IPS-20b (cell line): Measurements from ENCODE around the gene ICE2.
"Not testable (repeated sequence)": the region's sequence is repeated elsewhere in the genome, so short reads cannot be mapped to it uniquely, and the experiment has no call there.

Experiments
- H3K27ac ChIP-seq: one replicate; pipeline ENCODE4 v1.5.1; 2013; ENCODE audit warnings: low read length
- H3K27me3 ChIP-seq: 2 replicates; pipeline ENCODE4 v1.6.1; 2013; ENCODE audit warnings: mild to moderate bottlenecking, low read length, inconsistent platforms; ENCODE audit not compliant: insufficient read depth
- H3K36me3 ChIP-seq: 2 replicates; pipeline ENCODE4 v1.6.1; 2013; ENCODE audit warnings: low read depth, mild to moderate bottlenecking, inconsistent platforms, low read length, moderate library complexity; ENCODE audit not compliant: insufficient read depth
- H3K4me1 ChIP-seq: 2 replicates; pipeline ENCODE4 v1.6.1; 2013; ENCODE audit warnings: mild to moderate bottlenecking, control low read depth, inconsistent platforms, low read length, moderate library complexity; ENCODE audit not compliant: insufficient read depth
- H3K4me3 ChIP-seq: 2 replicates; pipeline ENCODE4 v1.5.1; 2013; ENCODE audit warnings: mild to moderate bottlenecking, low read length, inconsistent platforms
- H3K9ac ChIP-seq: 2 replicates; pipeline ENCODE4 v1.6.1; 2013; ENCODE audit warnings: low read depth, mild to moderate bottlenecking, inconsistent platforms, low read length, moderate library complexity
- H3K9me3 ChIP-seq: 2 replicates; pipeline ENCODE4 v1.6.1; 2013; ENCODE audit warnings: mild to moderate bottlenecking, low read depth, low read length, inconsistent platforms; ENCODE audit not compliant: insufficient read depth

Gene ICE2

GRCh38 chr15:60414016-60414682, 64.8 kb downstream of the ICE2 start:
- Histone ChIP-seq H3K36me3 (no peaks in the 10 kb centered on the region), H3K4me1 (no peaks in the 10 kb centered on the region), H3K9me3 (no peaks in the 10 kb centered on the region), H3K9ac (no peak overlapping the region), H3K27ac (no peak overlapping the region), H3K27me3 (no peaks in the 10 kb centered on the region), H3K4me3 (no peak overlapping the region)

DNA sequence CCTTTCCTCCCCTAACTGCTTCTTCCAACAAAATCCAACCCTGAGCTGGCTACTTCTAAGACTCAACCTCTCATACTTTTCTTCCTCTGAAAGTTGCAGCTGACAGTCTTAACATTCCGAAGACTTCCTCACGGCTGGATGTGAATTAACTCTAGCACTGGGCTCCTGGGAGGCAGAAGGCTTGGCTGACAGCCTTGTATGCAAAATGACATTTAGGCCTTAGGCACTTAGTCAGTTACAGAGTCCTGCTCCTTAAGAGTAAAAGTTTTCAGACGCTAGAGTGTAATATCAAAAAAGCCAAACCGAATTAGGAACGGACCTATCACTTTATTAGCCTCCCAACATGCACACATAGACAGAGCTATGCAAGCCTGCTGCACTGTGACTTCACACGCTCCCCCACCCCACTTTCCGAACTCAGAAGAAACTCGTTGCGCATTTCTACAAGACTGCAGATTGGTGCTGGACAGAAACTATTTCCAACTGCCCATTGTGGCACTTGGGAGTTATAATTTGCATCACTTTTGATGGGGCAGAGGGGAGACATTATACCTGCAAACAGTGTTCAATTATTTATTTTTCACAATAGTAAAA, 65.6 kb downstream of the ICE2 start:
- H3K9ac ChIP-seq: no peak overlapping the region
- H3K27ac ChIP-seq: no peak overlapping the region
- H3K27me3 ChIP-seq: no peaks in the 10 kb centered on the region
- H3K36me3 ChIP-seq: no peaks in the 10 kb centered on the region
- H3K4me3 ChIP-seq: no peak overlapping the region
- no peaks in the 10 kb centered on the region for H3K9me3 ChIP-seq
- H3K4me1 ChIP-seq: no peaks in the 10 kb centered on the region

GRCh38 chr15:60412807-60413206, 66.1 kb downstream of the ICE2 start:
- H3K4me3 ChIP-seq, H3K9me3 ChIP-seq, H3K4me1 ChIP-seq, H3K36me3 ChIP-seq, H3K9ac ChIP-seq, H3K27me3 ChIP-seq, H3K27ac ChIP-seq: not testable (repeated sequence)

DNA sequence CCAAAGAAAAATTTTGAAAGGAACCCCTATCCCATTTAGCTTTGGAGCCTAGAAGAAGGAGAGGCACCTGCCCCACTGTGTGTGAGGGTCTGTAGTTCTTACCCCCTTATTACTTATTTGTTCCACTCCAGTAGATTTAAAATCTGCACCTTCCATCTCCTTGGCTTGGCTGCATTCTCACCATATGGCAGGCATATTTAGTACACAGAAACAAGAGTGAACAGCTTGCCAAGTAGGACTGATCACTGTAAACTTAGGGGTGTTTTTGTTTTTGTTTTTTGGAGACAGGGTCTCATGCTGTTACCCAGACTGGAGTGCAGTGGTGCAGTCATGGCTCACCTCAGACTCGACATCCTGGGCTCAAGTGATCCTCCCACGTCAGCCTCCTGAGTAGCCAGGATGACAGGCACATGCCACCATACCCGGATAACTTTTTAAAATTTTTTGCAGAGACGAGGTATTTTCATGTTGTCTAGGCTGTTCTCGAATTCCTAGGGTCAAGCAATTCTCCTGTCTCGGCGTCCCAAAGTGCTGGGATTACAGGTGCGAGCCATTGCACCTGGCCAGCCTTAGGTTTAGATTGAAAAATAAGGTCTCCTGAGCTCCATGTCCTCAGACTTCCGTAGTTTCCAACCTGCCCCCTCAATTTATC, 67.0 kb downstream of the ICE2 start:
- Histone ChIP-seq H3K4me3 (no peak overlapping the region), H3K9me3 (no peaks in the 10 kb centered on the region), H3K27ac (no peak overlapping the region), H3K27me3 (no peaks in the 10 kb centered on the region), H3K36me3 (no peaks in the 10 kb centered on the region), H3K9ac (no peak overlapping the region), H3K4me1 (no peaks in the 10 kb centered on the region)

GRCh38 chr15:60410350-60410749, 68.6 kb downstream of the ICE2 start:
- not testable (repeated sequence) for H3K4me1 ChIP-seq, H3K27ac ChIP-seq, H3K36me3 ChIP-seq, H3K4me3 ChIP-seq, H3K9me3 ChIP-seq, H3K27me3 ChIP-seq, H3K9ac ChIP-seq

- Histone ChIP-seq H3K27me3 (no peaks in the 10 kb centered on the region), H3K27ac (no peak overlapping the region), H3K4me3 (no peak overlapping the region), H3K9me3 (no peaks in the 10 kb centered on the region), H3K9ac (no peak overlapping the region), H3K36me3 (no peaks in the 10 kb centered on the region), H3K4me1 (0 out of 2 replicates have a peak, but pooled peaks cover 3% of the 10 kb centered on the region)
Measured at GRCh38 chr15:60408463-60408981, 70.4 kb downstream of the ICE2 start.

GRCh38 chr15:60407415-60407805, 71.5 kb downstream of the ICE2 start:
- Histone ChIP-seq H3K9ac (no peak overlapping the region), H3K27ac (no peak overlapping the region), H3K9me3 (no peaks in the 10 kb centered on the region), H3K4me1 (0 out of 2 replicates have a peak, but pooled peaks cover 3% of the 10 kb centered on the region), H3K27me3 (no peaks in the 10 kb centered on the region), H3K4me3 (no peak overlapping the region), H3K36me3 (no peaks in the 10 kb centered on the region)

DNA sequence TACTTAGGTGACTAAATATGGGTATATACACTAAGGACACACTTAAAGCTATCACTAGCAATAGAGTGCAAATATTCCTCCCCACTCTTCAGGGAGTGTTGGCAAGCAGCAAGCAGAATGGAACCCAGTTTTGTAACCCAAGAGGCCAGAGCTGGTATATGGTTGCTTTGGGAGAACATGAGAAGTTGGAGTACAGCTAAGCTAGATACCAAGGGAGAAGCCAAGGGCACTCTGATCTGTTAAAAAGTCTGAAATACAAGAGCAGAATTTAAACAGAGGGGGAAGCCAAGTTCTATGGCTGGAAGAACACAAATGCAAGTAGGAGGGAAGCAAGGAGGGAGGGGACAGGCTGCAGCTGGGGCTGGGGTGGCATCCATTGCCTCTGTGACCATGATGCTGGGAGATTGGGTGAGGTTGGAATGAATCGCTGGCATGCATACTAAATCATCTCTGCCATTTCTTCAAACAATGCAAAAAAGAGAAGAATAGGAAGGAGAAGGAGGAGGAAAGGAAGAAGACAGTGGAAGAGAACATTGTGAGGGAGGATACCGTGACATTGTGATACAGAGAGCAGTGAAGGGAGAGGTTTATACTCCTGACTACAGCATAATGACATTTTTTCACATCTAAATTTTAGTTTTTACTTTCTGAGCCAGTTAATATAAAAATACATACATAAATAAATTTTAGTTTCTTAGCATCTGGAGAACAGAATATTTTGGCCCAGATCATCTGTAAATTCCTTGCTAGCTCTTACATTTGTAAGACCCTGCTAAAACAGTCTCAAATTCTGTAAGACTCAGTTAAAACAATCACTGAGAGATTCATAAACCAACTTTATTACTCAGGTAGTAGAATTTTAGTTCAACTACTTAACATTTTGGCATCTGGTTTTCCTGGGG, 72.2 kb downstream of the ICE2 start:
- Histone ChIP-seq H3K36me3 (no peaks in the 10 kb centered on the region), H3K9ac (no peak overlapping the region), H3K4me1 (0 out of 2 replicates have a peak, but pooled peaks cover 3% of the 10 kb centered on the region), H3K27me3 (no peaks in the 10 kb centered on the region), H3K27ac (no peak overlapping the region), H3K4me3 (no peak overlapping the region), H3K9me3 (no peaks in the 10 kb centered on the region)

DNA sequence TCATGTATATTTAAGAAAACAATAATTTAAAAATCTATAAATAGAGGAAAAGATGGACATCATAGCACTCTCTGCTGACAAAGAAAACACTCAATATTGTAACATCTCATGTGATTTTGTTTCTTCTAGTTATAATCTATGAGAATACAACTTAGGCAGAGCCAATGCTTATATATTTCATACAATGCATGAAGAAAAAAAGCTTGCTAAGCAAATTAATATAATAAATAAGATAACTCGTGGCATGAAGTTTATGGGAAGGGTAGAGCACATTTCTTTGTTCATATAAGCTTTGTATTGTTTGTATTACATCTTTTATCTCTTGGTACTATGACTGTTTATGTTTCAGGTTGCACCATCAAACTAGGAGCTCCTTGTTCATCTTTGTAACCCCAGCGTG, 73.5 kb downstream of the ICE2 start:
- peaks cover 3% of the 10 kb centered on the region; the same call in 1 of the 2 replicates for H3K4me1 ChIP-seq
- H3K9me3 ChIP-seq: no peaks in the 10 kb centered on the region
- no peak overlapping the region for H3K4me3 ChIP-seq
- H3K36me3 ChIP-seq: no peaks in the 10 kb centered on the region
- H3K27me3 ChIP-seq: no peaks in the 10 kb centered on the region; the same call in 1 of the 2 replicates
- no peak overlapping the region for H3K27ac ChIP-seq
- H3K9ac ChIP-seq: no peak overlapping the region

DNA sequence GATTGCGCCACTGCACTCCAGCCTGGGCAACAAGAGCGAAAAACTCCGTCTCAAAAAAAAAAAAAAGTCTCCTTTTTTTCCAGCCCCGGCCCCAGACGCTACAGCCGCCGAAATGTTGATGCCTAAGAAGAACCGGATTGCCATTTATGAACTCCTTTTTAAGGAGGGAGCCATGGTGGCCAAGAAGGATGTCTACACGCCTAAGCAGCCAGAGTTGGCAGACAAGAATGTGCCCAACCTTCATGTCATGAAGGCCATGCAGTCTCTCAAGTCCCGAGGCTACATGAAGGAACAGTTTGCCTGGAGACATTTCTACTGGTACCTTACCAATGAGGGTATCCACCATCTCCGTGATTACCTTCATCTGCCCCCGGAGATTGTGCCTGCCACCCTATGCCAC, 74.6 kb downstream of the ICE2 start:
- not testable (repeated sequence) for H3K9me3 ChIP-seq
- peaks cover 11% of the 10 kb centered on the region for H3K4me1 ChIP-seq

GRCh38 chr15:60400944-60401343, 78.0 kb downstream of the ICE2 start:
- Histone ChIP-seq H3K9me3 (no peaks in the 10 kb centered on the region), H3K27me3 (peaks cover 30% of the 10 kb centered on the region; the same call in 1 of the 2 replicates), H3K27ac (no peak overlapping the region), H3K36me3 (0 out of 2 replicates have a peak, but pooled peaks cover 2% of the 10 kb centered on the region), H3K4me3 (no peak overlapping the region), H3K9ac (no peak overlapping the region), H3K4me1 (peaks cover 14% of the 10 kb centered on the region)

More for the DNA sequence above, 74.6 kb downstream of the ICE2 start:
- not testable (repeated sequence) for H3K9ac ChIP-seq, H3K36me3 ChIP-seq, H3K27me3 ChIP-seq, H3K27ac ChIP-seq, H3K4me3 ChIP-seq
